Activated gamma-delta T cell treated with Interleukin-2 at 50 U/mL for 16 hours (primary cell): ENCODE measurements around the gene INSR.
"Not testable (repeated sequence)": the region's sequence is repeated elsewhere in the genome, so short reads cannot be mapped to it uniquely, and the experiment has no call there.

Source experiments
- DNase-seq: peaks from one replicate; pipeline ENCODE4 v3.0.0-alpha.2; 2020

Gene INSR

DNA sequence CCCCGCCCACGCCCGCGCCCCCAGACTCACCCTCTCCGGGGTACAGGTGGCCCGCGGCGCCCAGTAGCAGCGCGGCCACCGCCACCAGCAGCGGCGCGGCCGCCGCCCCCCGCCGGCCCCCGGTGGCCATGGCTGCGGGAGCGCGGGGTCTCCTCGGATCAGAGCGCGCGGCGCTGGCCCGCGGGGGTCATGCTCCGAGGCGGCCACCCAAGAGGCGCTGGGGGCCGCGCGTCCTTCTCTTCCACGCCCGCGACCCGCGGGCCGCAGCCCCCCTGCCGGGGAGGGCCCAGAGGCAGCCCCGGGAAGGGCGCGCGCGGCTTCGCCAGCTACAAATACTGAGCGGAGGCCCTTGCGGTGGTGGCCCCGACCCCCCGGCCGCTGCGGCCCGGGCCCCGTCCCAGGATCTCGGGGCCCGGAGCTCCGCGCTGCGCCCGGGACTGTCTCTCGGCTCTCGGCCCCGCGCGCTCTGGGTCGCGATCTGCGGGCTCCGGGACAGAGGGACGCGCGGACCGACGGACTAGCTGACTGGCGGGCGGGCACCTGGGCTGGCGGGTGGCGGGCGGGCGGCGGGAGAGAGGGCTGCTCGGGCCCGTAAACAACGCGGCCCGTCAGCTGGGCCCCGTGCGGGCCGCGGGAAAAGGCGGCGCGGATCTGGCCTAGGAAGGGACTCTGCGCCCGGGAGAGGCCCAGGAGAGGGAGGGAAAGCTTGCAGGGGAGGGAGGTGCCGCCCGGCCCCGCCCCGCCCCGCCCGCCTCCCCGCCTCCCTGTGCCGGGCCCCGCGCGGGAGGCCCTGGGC lies at the start of gene INSR:
Gene INSR (minus strand): TSS at position 653 of the 796 bp plus-strand sequence. CDS start 523 bp downstream, at position 130.
- no peak for DNase-seq

DNA sequence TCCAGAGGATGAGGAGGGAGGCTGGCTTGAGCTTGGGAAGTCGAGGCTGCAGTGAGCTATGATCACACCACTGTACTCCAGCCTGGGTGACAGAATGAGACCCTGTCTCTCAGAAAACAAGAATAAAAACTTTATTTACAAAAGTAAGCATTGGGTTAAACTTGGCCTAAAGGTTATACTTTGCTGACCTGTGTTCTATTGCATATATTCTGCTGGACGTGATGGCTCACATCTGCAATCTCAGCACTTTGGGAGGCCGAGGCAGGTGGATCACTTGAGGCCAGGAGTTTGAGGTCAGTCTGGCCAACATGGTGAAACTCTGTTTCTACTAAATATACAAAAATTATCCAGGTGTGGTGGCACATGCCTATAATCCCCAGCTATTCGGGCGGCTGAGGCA lies 47.9 kb upstream of the INSR start:
- DNase-seq: no peak

DNA sequence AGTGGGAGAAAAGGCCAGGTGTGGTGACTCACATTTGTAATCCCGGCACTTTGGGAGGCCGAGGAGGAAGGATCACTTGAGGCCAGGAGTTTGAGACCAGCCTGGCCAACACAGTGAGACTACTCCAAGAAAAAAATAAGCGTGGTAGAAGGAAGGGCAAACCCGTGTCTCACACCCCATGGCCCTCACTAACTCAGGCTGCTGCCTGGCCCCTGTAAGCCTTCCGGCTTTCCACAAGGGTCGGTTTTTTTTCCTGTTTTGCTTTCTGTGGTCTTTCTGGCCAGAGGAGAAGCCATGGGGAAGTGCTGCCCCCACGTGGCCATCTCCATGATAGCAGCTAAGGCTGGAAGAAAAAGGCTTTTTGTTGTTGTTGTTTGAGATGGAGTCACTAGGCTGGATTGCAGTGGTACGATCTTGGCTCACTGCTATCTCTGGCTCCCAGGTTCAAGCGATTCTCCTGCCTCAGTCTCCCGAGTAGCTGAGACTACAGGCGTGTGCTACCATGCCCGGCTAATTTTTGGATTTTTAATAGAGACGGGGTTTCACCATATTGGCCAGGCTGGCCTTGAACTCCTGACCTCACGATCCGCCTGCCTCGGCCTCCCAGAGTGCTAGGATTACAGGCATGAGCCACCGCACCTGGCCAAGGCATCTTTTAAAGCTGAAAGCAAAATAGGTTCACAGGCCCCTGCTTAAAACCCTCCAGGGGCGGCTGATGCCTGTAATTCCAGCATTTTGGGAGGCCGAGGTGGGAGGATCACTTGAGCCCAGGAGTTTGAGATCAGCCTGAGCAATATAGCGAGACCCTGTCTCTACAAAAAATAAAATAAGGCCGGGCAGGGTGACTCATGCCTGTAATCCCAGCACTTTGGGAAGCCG lies 47.0 kb upstream of the INSR start:
- peak; percentile 90 for DNase-seq

DNA sequence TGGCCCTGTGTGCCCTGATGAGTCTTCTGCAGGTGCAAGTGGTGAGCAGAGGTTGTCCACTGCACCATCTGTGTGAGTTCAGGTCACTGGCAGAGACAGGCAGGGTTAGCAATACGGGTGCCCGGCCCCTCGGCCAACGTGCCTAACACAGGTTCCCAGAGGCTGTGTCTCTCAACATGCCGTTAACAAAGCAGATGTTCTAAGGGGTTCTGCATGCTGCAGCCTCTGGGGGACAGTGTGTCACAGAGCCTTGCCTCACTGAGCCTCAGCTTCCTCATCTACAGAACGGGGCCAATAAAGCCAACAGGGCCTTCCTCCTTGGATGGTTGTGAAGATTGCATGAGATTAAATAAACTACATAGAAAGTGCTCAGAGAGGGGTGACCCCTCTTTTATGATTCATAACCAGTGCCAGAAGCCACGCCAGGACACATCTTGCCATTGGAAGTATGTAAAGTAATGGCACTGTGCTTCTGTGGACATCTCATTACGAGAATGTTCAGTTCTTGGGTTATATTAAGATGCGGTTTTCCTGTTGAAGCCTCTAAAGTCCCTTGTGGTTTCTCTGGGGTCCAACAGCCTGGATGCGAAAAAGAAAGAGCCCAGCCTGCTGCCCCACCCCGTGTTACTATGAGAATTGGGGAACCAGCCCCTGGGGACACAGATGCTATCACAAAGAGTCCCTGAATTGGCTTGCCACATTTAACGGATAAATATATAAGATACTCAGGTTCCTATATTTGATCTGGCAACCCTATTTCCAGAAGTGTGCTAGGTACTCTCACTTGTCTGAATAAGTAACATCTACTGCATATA lies 43.4 kb upstream of the INSR start:
- no peak for DNase-seq

DNA sequence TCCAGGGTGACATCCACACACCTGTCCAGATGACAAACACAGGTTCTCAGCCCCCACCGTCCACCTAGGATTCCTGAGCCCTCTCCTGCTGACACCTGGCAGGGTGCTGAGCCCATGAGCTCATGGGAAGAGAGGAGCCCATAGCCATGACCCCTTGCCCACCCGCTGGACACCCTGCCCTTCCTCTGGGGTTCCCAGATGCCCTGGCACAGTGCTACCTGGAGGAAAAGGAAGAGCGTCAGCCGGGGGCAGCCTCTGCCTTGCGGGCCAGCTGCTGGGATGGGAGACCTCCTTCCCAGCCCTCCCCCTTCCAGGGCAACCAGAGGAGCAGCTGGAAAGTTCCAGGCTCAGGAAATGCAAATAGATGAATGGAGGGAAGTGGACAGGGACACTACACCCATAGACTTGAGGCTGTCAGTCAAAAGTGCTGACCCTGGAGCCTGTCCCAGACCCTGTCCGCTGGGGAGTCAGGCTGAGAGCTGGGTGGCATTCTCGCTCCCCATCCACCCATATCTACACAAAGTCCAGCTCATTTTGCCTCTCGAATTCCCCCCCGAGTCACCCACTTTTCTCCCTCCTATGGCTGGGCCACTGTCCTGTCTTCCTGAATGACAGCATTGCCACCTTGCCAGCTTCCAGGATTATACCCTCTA lies 42.2 kb upstream of the INSR start:
- no peak for DNase-seq

DNA sequence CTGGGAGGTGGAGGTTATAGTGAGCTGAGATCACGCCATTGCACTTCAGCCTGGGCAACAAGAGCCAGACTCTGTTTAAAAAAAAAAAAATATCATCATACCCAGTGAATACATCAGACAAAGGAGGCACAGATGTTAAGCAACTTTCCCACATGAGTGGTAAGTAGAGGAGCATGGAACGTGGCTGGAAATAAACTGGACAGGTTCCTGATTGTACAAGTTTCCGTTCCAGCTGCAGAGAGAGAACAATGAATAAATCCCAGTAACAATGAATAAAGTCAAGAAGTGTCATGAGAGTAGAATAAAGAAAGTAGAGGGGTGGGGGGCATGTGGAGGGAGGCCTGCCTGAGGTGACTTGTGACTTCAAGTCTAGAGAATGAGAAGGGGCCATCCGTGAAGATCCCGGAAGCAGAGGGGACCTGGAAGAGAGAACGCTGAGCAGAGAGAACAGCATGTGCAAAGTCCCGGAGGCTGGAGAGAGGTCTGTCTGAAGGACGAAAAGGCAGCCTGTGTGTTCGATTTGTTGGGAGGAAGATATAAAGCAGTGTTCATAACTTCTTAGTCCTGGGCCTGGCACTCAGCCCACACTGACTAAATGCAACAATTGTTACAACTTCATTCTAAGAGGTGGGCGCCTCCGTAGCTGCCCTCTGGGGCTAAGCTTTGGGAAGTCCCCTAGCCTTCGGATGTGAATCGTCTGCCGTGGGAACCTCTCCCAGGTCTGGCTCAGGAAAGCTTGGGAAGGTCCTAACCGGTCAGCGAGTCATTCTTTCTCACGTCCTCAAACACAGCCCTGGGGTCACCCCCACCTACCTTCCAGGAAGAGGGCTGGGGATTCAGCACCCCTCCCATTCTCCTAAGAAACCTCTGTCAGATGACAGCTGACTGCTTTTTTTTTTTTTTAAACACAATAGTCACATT lies 39.2 kb upstream of the INSR start:
- no peak for DNase-seq

DNA sequence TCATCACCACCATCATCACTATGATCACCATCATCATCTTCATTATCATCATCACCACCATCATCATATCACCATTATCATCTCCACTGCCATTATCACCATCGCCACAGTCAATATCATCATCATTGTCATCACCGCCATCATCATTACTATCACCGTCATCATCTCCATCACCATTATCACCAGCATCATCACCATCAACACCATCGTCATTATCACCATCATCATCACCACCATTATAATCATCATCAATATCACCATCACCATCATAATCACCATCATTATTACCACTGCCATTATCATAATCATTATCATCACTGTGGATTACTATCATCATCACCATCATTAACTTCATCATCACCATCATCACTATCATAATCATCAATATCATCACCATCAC lies 37.2 kb upstream of the INSR start:
- DNase-seq: no peak

DNA sequence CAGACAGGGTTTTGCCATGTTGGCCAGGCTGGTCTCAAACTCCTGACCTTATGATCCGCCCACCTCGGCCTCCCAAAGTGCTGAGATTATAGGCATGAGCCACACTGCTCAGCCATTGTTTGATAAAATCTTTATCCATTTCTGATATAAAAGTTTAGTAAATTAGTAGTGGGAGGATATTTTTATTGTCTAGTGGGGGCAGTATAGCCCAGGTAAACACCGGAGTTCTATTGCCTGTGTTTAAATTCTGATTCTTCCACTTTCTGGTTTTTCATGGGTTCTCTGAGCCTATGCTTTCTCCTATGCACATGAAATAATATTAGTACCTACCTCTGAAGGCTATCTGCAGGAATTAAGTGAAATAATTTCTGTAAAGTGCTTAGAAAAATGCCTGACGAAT lies 34.4 kb upstream of the INSR start:
- no peak for DNase-seq

DNA sequence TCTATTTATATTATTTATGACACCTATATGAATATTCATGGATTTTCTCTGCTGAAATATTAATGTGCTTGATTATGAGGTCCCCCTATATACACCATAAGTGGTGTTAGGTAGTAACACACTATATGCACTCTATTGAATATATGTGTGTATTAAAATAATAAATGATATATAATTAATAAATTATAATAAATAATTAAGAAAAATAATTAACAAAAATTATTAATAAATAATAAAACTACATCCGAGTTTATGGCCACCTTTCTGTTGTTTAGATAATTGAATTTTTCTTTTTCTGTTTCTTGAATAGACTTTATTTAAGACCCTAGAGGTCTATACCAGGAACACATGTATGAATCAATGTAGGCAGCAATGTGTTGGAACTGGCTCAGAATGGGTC lies 33.6 kb upstream of the INSR start:
- no peak for DNase-seq

DNA sequence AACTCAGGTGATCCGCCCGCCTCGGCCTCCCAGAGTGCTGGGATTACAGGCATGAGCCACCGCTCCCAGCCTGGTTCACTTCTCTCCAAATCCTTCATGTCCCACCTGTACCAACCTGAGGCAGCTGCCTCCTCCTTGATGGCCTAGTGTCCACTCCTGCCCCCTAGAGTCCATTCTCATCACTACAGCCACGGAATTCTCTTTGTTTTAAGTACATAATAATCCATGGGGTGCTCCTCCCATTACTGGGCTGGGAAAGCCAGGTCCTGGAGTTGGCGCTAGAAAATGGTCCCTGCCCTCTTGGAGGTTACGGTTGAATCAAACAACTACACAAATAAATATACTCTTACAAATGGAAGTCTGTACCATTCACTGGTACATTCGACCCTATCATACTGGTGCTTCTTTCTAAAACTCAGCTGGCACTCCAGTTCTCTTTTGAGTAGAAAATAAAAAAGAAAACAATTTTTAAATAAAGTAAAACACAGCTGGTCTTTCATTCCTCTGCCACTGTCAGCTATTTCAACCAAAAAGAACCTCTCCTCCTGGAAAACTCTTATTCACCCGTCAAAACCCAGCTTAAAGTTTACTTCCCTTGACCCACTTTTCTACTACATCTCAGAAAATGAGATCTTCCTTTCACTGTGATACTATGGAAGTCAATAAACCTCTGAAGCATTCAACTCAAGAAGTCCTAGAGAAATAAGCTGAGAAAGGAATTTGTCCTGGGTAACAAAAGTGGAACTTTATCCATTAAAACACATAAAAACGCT lies 32.1 kb upstream of the INSR start:
- peak; percentile 37 for DNase-seq

DNA sequence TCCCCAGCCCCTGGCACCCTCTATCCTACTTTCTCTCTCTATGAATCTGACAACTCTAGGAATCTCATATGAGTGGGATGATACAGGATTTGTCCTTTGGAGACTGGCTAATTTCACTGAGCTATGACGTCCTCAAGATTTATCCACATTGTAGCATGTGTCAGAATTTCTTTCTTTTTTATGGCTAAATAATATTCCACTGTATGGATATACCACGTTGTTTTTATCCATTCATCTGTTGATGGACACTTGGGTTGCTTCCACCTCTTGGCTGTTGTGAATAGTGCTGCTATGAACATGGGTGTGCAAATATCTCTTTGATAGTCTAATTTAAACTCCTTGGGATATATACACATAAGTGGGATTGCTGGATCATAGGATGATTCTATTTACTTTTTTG lies 24.0 kb upstream of the INSR start:
- no peak for DNase-seq

DNA sequence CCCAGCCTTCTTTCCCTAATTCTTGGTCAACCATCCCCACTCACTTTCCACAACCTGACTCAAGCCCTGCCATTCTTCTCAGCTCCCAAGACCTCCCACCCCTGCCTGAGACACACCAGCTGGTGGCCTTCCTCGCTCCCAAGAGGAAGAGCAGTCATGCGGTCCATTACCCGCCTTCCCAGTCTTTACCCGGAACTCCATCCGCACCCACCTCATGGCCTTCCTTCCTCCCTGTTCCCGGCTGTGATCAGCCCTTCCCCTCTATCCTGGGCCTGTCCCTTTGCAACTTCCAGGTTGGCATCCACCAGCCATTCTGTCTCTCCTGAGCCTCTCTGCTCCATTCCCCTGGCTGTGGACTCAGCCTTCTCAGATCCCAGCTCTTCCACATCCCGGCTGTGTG lies 18.6 kb upstream of the INSR start:
- DNase-seq: no peak

DNA sequence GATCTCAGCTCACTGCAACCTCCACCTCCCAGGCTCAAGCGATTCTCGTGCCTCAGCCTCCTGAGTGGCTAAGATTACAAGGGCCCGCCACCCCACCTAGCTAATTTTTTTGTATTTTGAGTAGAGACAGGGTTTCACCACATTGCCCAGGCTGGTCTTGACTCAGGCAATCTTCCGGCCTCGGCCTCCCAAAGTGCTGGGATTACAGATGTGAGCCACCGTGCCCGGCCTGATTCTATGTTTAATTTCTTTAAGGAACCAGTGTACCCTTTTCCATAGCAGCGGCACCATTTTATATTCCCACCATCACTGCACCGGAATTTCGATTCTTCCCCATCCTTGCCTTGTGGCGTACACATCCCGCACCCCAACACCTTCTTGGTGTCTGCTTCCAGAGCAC lies 17.7 kb upstream of the INSR start:
- DNase-seq: no peak

DNA sequence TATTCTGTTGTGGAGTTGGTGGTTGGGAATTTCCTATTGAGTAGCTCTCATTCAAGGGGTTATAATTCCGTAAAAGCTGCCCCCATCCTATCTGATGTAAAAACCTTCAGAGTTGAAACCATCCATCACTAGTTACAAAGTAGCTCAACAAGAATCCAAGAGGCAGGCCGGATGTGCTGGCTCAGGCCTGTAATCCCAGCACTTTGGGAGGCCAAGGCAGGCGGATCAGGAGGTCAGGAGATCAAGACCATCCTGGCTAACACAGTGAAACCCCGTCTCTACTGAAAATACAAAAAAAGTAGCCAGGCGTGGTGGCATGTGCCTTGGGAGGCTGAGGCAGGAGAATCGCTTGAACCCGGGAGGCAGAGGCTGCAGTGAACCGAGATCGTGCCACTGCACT lies 14.1 kb upstream of the INSR start:
- DNase-seq: not testable (repeated sequence)

DNA sequence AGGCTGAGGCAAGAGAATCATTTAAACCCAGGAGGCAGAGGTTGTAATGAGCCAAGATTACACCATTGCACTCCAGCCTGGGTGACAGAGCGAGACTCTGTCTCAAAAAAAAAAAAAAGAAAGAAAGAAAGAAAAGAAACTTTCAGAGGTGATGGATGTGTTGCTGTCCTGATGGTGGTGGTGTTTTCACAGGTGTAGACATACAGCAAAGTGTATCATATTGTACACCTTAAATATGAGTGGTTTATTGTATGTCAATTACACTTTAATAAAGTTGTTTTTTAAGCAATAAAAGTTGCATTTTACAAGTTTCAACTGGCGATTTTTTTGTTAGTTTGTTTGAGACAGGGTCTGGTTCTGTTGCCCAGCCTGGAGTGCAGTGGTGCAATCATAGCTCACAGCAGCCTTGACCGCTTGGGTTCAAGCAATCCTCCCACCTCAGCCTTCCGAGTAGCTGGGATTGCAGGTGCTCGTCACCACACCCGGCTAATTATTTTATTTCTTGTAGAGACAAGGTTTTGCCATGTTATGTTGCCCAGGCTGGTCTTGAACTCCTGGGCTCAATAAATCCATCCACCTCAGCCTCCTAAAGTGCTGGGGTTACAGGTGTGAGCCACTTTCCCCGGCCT lies 13.5 kb upstream of the INSR start:
- no peak for DNase-seq

DNA sequence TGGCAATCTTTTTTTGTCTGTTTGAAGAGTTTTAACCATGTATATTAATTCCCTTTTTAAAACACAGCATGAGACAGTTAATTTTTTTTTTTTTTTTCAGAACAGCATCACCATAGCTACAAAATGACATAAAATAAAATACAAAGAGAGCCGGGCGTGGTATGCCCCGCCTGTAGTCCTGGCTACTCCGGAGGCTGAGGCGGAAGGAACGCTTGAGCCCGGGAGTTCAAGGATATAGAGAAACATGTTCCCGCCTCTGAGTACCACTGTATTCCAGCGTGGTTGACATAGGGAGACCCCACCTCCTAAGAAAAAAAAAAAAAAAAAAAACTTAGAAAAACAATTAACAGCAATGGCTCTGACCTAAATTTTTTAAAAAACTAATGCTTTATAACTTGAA lies 10.0 kb upstream of the INSR start:
- no peak for DNase-seq

DNA sequence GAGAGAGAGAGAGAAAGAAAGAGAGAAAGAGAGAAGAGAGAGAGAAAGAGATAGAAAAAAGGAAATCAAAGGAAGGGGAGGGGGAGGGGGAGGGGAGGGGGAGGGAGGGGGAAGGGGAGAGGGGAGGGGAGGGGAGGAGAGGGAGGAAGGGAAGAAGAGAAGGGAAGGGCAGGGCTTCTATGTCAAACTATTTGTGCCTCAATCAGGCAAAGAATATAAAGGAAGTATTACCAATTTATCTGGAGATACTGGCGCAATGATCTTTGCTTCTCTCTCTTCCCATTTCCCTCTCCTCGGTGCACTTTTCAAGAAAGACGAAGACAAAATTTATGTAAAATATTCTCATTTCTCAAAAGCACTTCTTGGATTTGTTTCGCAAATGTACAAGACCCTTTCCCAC lies 9.3 kb upstream of the INSR start:
- no peak for DNase-seq

DNA sequence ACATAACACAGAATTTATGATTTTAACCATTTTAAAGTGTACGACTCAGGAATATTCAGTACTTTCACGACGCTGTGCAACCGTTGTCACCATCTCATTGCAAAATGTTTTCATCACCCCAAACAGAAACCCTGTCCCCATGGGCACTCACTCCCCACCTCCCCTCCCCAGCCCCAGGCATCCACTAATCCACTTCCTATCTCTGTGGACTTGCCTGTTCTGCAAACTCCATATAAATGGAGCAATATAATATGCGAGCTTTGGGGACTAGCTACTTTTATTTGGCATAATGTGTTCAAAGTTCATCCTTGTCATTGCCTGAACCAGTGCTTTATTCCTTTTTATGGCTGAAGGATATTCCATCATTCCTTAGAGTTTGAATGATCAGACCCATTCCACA lies 7.3 kb upstream of the INSR start:
- no peak for DNase-seq

DNA sequence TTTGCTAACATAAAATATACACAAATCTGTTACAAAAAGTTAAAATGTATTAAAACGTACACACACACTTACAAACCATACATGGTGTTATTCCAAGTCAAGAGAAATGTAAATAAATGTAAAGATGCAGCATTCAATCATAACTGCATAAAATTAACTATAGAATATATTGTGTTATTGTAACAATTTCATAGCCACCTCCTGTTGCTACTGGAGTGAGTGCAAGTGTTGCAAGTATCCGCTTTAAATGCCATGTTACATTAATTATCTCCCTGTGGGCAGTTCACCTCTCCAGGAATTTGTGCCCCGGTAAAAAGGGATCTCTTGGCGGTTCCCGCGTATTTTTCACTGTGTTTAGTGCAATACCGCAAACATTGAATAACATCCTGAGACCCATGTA lies 3.5 kb upstream of the INSR start:
- no peak for DNase-seq

DNA sequence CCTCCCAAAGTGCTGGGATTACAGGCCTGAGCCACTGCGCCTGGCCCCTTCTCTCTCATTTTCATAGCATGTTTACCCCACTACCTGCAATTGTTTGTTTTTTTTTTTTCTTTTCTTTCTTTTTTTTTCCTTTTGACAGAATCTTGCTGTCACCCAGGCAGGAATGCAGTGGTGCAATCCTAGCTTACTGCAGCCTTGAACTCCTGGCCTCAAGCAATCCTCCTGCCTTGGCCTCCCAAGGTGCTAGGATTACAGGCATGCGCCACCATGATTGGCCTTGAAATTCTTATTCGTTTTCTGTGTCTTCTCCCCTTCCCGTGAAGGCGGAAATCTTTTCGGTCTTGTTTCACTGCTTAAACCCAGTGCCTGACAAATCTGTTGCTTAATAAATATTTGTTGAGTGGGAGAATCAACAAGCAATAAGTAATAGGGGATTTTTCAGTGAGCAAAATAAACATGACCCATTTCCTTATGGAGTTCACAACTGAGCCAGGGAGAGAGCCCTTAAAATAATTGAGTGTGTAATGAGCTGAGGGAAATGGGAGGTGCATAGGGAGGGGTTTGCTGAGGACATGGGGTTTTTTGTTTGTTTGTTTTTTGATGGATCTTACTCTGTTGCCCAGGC lies 1.8 kb upstream of the INSR start:
- DNase-seq: no peak
